Activated CD4-positive, alpha-beta T cell treated with anti-CD3 and anti-CD28 coated beads, Interleukin-2, amount 10 ng/mL, durations not matched to agents 24 days and 14 days (primary cell): ENCODE data around the gene CLIP3. TPM values are rescaled to one million over a fixed set of nuclear protein-coding genes. Genes with fewer than 3 reads are reported as not detected.

ENCODE experiments used
- DNase-seq: peaks from one replicate; pipeline ENCODE4 v3.0.0; 2022
- H3K27ac Mint-ChIP-seq: one replicate; pipeline ENCODE4 v1.8.0; 2022; ENCODE audit warnings: mild to moderate bottlenecking, mixed read lengths
- H3K27me3 Mint-ChIP-seq: one replicate; pipeline ENCODE4 v1.8.0; 2022; ENCODE audit warnings: mixed read lengths
- H3K36me3 Mint-ChIP-seq: one replicate; pipeline ENCODE4 v1.8.0; 2022; ENCODE audit warnings: low read depth, mild to moderate bottlenecking, mixed read lengths
- H3K4me1 Mint-ChIP-seq: one replicate; pipeline ENCODE4 v1.8.0; 2021; ENCODE audit warnings: mixed read lengths
- H3K4me3 Mint-ChIP-seq: one replicate; pipeline ENCODE4 v1.8.0; 2022; ENCODE audit warnings: mild to moderate bottlenecking, moderate library complexity, mixed read lengths
- H3K9me3 Mint-ChIP-seq: one replicate; pipeline ENCODE4 v1.8.0; 2021; ENCODE audit warnings: mixed read lengths
- intact Hi-C: fragments of 100-400 bp; cut with micrococcal nuclease; formaldehyde crosslinking; loops from one replicate; pipeline ENCODE4 v1.15.1; 2023
- total RNA-seq: library from RNA; stranded (reverse); gene quantifications from 2 replicates; pipeline ENCODE4 v1.2.3, GENCODE V29; 2022

The CLIP3 gene
- total RNA-seq, 1 donor from 2014 or later, result 0.96 TPM

- no peak for DNase-seq
- Mint-ChIP-seq H3K9me3 (no peaks in the 10 kb centered on the region), H3K27ac (peak overlapping the region; percentile 41), H3K27me3 (no peaks in the 10 kb centered on the region), H3K36me3 (peaks cover 25% of the 10 kb centered on the region), H3K4me3 (no peak overlapping the region), H3K4me1 (peaks cover 15% of the 10 kb centered on the region)
- intact Hi-C loops, result no loop called here
These were observed 2.2 kb downstream of the CLIP3 start for GRCh38 chr19:36030264-36031148.

- Mint-ChIP-seq H3K36me3 (peaks cover 17% of the 10 kb centered on the region), H3K4me3 (no peak overlapping the region), H3K27me3 (no peaks in the 10 kb centered on the region), H3K27ac (no peak overlapping the region), H3K4me1 (peaks cover 5% of the 10 kb centered on the region), H3K9me3 (no peaks in the 10 kb centered on the region)
- intact Hi-C loops, result no loop called here
- no peak for DNase-seq
These were observed 4.2 kb downstream of the CLIP3 start for GRCh38 chr19:36028313-36029041.

- intact Hi-C loops, result no loop called here
- no peaks in the 10 kb centered on the region for H3K27me3 Mint-ChIP-seq
- H3K4me1 Mint-ChIP-seq, result peaks cover 1% of the 10 kb centered on the region
- H3K36me3 Mint-ChIP-seq, result peaks cover 22% of the 10 kb centered on the region
- H3K9me3 Mint-ChIP-seq, result no peaks in the 10 kb centered on the region
- H3K27ac Mint-ChIP-seq, result no peak overlapping the region
- no peak for DNase-seq
- no peak overlapping the region for H3K4me3 Mint-ChIP-seq
These were observed 5.0 kb downstream of the CLIP3 start for GRCh38 chr19:36027696-36028095.

GRCh38 chr19:36026091-36026876 is 6.4 kb downstream of the CLIP3 start:
- no peak overlapping the region for H3K4me3 Mint-ChIP-seq
- no peak overlapping the region for H3K27ac Mint-ChIP-seq
- intact Hi-C loops, result no loop called here
- no peak for DNase-seq
- no peaks in the 10 kb centered on the region for H3K9me3 Mint-ChIP-seq
- H3K36me3 Mint-ChIP-seq, result peaks cover 23% of the 10 kb centered on the region
- H3K4me1 Mint-ChIP-seq, result no peaks in the 10 kb centered on the region
- H3K27me3 Mint-ChIP-seq, result no peaks in the 10 kb centered on the region

GRCh38 chr19:36025541-36025940 is 7.1 kb downstream of the CLIP3 start:
- Mint-ChIP-seq H3K36me3 (peaks cover 25% of the 10 kb centered on the region), H3K4me3 (no peak overlapping the region), H3K27me3 (no peaks in the 10 kb centered on the region), H3K27ac (no peak overlapping the region), H3K9me3 (no peaks in the 10 kb centered on the region), H3K4me1 (no peaks in the 10 kb centered on the region)
- intact Hi-C loops, result no loop called here
- DNase-seq, result no peak

GRCh38 chr19:36023432-36023831 is 9.2 kb downstream of the CLIP3 start:
- H3K27ac Mint-ChIP-seq, result no peak overlapping the region
- no peak overlapping the region for H3K4me3 Mint-ChIP-seq
- H3K27me3 Mint-ChIP-seq, result no peaks in the 10 kb centered on the region
- H3K4me1 Mint-ChIP-seq, result no peaks in the 10 kb centered on the region
- intact Hi-C loops, result no loop called here
- DNase-seq, result no peak
- H3K9me3 Mint-ChIP-seq, result no peaks in the 10 kb centered on the region
- peaks cover 16% of the 10 kb centered on the region for H3K36me3 Mint-ChIP-seq

GRCh38 chr19:36019061-36019670 is 13.5 kb downstream of the CLIP3 start:
- no peaks in the 10 kb centered on the region for H3K27me3 Mint-ChIP-seq
- no peak overlapping the region for H3K4me3 Mint-ChIP-seq
- H3K27ac Mint-ChIP-seq, result no peak overlapping the region
- H3K4me1 Mint-ChIP-seq, result peaks cover 17% of the 10 kb centered on the region
- no peaks in the 10 kb centered on the region for H3K9me3 Mint-ChIP-seq
- DNase-seq, result no peak
- intact Hi-C loops, result no loop called here
- H3K36me3 Mint-ChIP-seq, result peaks cover 21% of the 10 kb centered on the region

GRCh38 chr19:36014012-36014924 is 18.4 kb downstream of the CLIP3 start, which contains the start of gene ALKBH6:
Gene ALKBH6 (minus strand): TSS chr19:36014213. CDS start chr19:36013397, 816 bp downstream.
- H3K4me1 Mint-ChIP-seq, result peaks cover 37% of the 10 kb centered on the region
- peak within 1 kb of the TSS; percentile 95 for H3K27ac Mint-ChIP-seq
- H3K4me3 Mint-ChIP-seq, result peak within 1 kb of the TSS; percentile 97
- DNase-seq, result peak; percentile 100
- intact Hi-C loops, result loop anchor here (1.0 kb wide), 4 partner anchors 19 to 101 kb away; partner anchors contain the start of genes SDHAF1, TBCB, THAP8 and WDR62
- peaks cover 17% of the 10 kb centered on the region for H3K36me3 Mint-ChIP-seq
- H3K27me3 Mint-ChIP-seq, result no peaks in the 10 kb centered on the region
- H3K9me3 Mint-ChIP-seq, result no peaks in the 10 kb centered on the region

GRCh38 chr19:36013280-36014011 is 19.2 kb downstream of the CLIP3 start:
- peak overlapping the region; percentile 95 for H3K27ac Mint-ChIP-seq
- no peak for DNase-seq
- peak overlapping the region; percentile 97 for H3K4me3 Mint-ChIP-seq
- H3K9me3 Mint-ChIP-seq, result no peaks in the 10 kb centered on the region
- no peaks in the 10 kb centered on the region for H3K27me3 Mint-ChIP-seq
- peaks cover 17% of the 10 kb centered on the region for H3K36me3 Mint-ChIP-seq
- intact Hi-C loops, result loop anchor here (1.0 kb wide), 4 partner anchors 18 to 102 kb away; partner anchors contain the start of genes SDHAF1, TBCB, THAP8 and WDR62
- H3K4me1 Mint-ChIP-seq, result peaks cover 41% of the 10 kb centered on the region

GRCh38 chr19:36010402-36010801 is 22.3 kb downstream of the CLIP3 start:
- no peaks in the 10 kb centered on the region for H3K27me3 Mint-ChIP-seq
- intact Hi-C loops, result no loop called here

GRCh38 chr19:36009633-36010379 is 22.9 kb downstream of the CLIP3 start:
- peak overlapping the region; percentile 78 for H3K4me3 Mint-ChIP-seq
- peaks cover 16% of the 10 kb centered on the region for H3K36me3 Mint-ChIP-seq
- intact Hi-C loops, result no loop called here
- peak overlapping the region; percentile 76 for H3K27ac Mint-ChIP-seq
- peaks cover 31% of the 10 kb centered on the region for H3K4me1 Mint-ChIP-seq
- no peak for DNase-seq
- H3K9me3 Mint-ChIP-seq, result no peaks in the 10 kb centered on the region
- H3K27me3 Mint-ChIP-seq, result no peaks in the 10 kb centered on the region

More at GRCh38 chr19:36010402-36010801, 22.3 kb downstream of the CLIP3 start:
- DNase-seq, result no peak
- peaks cover 37% of the 10 kb centered on the region for H3K4me1 Mint-ChIP-seq
- no peak overlapping the region for H3K27ac Mint-ChIP-seq
- peak overlapping the region; percentile 8 for H3K4me3 Mint-ChIP-seq
- peaks cover 16% of the 10 kb centered on the region for H3K36me3 Mint-ChIP-seq
- H3K9me3 Mint-ChIP-seq, result no peaks in the 10 kb centered on the region
